ENCODE results near the gene MEIS2.

GRCh38 chr15:36907295-36907694 lies 193.1 kb downstream of the MEIS2 start:
- TF ChIP-seq CTCF (IDR thresholded peaks at IDR 0.05; ENCODE audit: insufficient read depth, low read depth, low read length) = no peak
- no peak for TF ChIP-seq EZH2 (IDR thresholded peaks at IDR 0.05; ENCODE audit: insufficient read depth, low read length)

All from astrocyte (in vitro differentiated cells and primary cell).